SK-N-SH (cell line): ENCODE results near the gene TSHR. TPM values are rescaled to one million over a fixed set of nuclear protein-coding genes. Genes with fewer than 3 reads are reported as not detected.

Experiments used
- CTCF ChIA-PET: fragments of 300-600, 350-600 bp; formaldehyde crosslinking; extraction: SDS; loops from one replicate; lab custom pipeline; 2021; lab: Yijun Ruan, JAX
- POLR2A ChIA-PET: fragments of 350-600 bp; sonication (Branson Sonifier 250); formaldehyde crosslinking; extraction: SDS; loops from one replicate; lab custom pipeline; 2020; ENCODE audit warnings: antibody characterized with exemption, inconsistent platforms; lab: Yijun Ruan, JAX
- DNase-seq: peaks from one replicate; pipeline ENCODE4 v3.0.0; 2012
- H2AFZ ChIP-seq: fragments of 200-600 bp; sonication (generic); 2 replicates; pipeline ENCODE4 v1.8.1; 2016; ENCODE audit warnings: antibody characterized with exemption, mild to moderate bottlenecking, low read depth
- H3F3A ChIP-seq: fragments of 200-600 bp; sonication (generic); replicated peaks from 2 replicates; pipeline ENCODE3; 2016; ENCODE audit warnings: antibody characterized with exemption, mild to moderate bottlenecking; ENCODE audit not compliant: insufficient read depth
- H3K27ac ChIP-seq, 2 experiments: fragments of 200-500 bp in 1 of 2; fragments of 200-600 bp in 1 of 2; sonication (Bioruptor generic) in 1 of 2; sonication (generic), shearing (Covaris generic) in 1 of 2; 2 replicates each; pipeline versions ENCODE4 v1.5.1 to v1.6.1; 2014 to 2016; ENCODE audit warnings: low read depth in 2 of 2, inconsistent platforms in 1 of 2, low read length in 1 of 2, mild to moderate bottlenecking in 1 of 2, mixed read lengths in 1 of 2
- H3K27me3 ChIP-seq: fragments of 200-600 bp; sonication (generic), shearing (Covaris generic); 2 replicates; pipeline ENCODE4 v1.6.1; 2016; ENCODE audit warnings: mixed run types; ENCODE audit not compliant: insufficient read depth
- H3K36me3 ChIP-seq, 2 experiments: fragments of 200-500 bp in 1 of 2; fragments of 200-600 bp in 1 of 2; sonication (Bioruptor generic) in 1 of 2; sonication (generic) in 1 of 2; replicated peaks in 1 of 2; 2 replicates each; pipeline versions ENCODE3 to v1.5.1; 2014 to 2016; ENCODE audit warnings: low read length in 1 of 2, mild to moderate bottlenecking in 1 of 2; ENCODE audit not compliant: insufficient read depth in 2 of 2, control insufficient read depth in 1 of 2
- H3K4me1 ChIP-seq, 2 experiments: fragments of 200-500 bp in 1 of 2; fragments of 200-600 bp in 1 of 2; sonication (Bioruptor generic) in 1 of 2; sonication (generic), shearing (Covaris generic) in 1 of 2; 2 replicates each; pipeline versions ENCODE4 v1.5.1 to v1.6.1; 2014 to 2016; ENCODE audit warnings: low read depth in 1 of 2, low read length in 1 of 2, mixed run types in 1 of 2; ENCODE audit not compliant: insufficient read depth in 2 of 2, control insufficient read depth in 1 of 2
- H3K4me2 ChIP-seq: fragments of 200-600 bp; sonication (generic), shearing (Covaris generic); 2 replicates; pipeline ENCODE4 v1.6.1; 2017; ENCODE audit warnings: mixed run types
- H3K4me3 ChIP-seq, 2 experiments: fragments of 200-500 bp in 1 of 2; fragments of 200-600 bp in 1 of 2; sonication (Bioruptor generic) in 1 of 2; sonication (generic), shearing (Covaris generic) in 1 of 2; 2 replicates each; pipeline versions ENCODE4 v1.5.1 to v1.8.1; 2014 to 2016; ENCODE audit warnings: low read depth in 2 of 2, inconsistent platforms in 1 of 2, low read length in 1 of 2, mild to moderate bottlenecking in 1 of 2, mixed read lengths in 1 of 2, moderate library complexity in 1 of 2
- H3K79me2 ChIP-seq: fragments of 200-600 bp; sonication (generic); 2 replicates; pipeline ENCODE4 v1.8.1; 2017; ENCODE audit warnings: mild to moderate bottlenecking; ENCODE audit not compliant: insufficient read depth
- H3K9ac ChIP-seq: fragments of 200-600 bp; sonication (generic); 2 replicates; pipeline ENCODE4 v1.6.1; 2017; ENCODE audit warnings: mixed run types
- H3K9me2 ChIP-seq: fragments of 200-600 bp; sonication (generic); 2 replicates; pipeline ENCODE4 v1.6.1; 2017; ENCODE audit warnings: mixed run types
- H3K9me3 ChIP-seq: fragments of 200-600 bp; sonication (generic); 2 replicates; pipeline ENCODE4 v1.6.1; 2017; ENCODE audit warnings: mixed run types, mild to moderate bottlenecking, moderate library complexity
- H4K20me1 ChIP-seq: fragments of 200-600 bp; sonication (generic); 2 replicates; pipeline ENCODE4 v1.6.1; 2017; ENCODE audit warnings: mild to moderate bottlenecking, mixed run types; ENCODE audit not compliant: insufficient read depth
- CHD2 ChIP-seq: fragments of 150-350 bp; IDR thresholded peaks from 2 replicates; pipeline ENCODE4 v1.6.1; 2018; ENCODE audit warnings: low read length; ENCODE audit not compliant: partially characterized antibody
- ELF1 ChIP-seq: IDR thresholded peaks from 2 replicates; pipeline ENCODE4 v1.4.0; 2012
- EZH2phosphoT487 ChIP-seq: fragments of 200-600 bp; sonication (generic); IDR thresholded peaks from 2 replicates; pipeline ENCODE4 v1.6.1; 2017; ENCODE audit warnings: low read depth, mixed run types, mild to moderate bottlenecking, antibody characterized with exemption, moderate library complexity, borderline replicate concordance
- FOXM1 ChIP-seq: IDR thresholded peaks from 2 replicates; pipeline ENCODE4 v1.4.0; 2012; ENCODE audit warnings: low read depth, mild to moderate bottlenecking
- JUND ChIP-seq: IDR thresholded peaks from 2 replicates; pipeline ENCODE4 v1.4.0; 2012
- MAX ChIP-seq: IDR thresholded peaks from 2 replicates; pipeline ENCODE4 v1.4.0; 2012; ENCODE audit warnings: low read depth
- MEF2A ChIP-seq: IDR thresholded peaks from 2 replicates; pipeline ENCODE4 v1.4.0; 2012; ENCODE audit warnings: low read depth, borderline replicate concordance
- NFIC ChIP-seq: IDR thresholded peaks from 2 replicates; pipeline ENCODE4 v1.4.0; 2012; ENCODE audit warnings: borderline replicate concordance
- NRF1 ChIP-seq: IDR thresholded peaks from 2 replicates; pipeline ENCODE4 v1.6.1; 2012; ENCODE audit warnings: low read depth, mild to moderate bottlenecking, low read length
- PBX3 ChIP-seq: IDR thresholded peaks from 2 replicates; pipeline ENCODE4; 2012
- RCOR1 ChIP-seq: fragments of 150-350 bp; IDR thresholded peaks from 2 replicates; pipeline ENCODE4 v1.6.1; 2017; ENCODE audit warnings: antibody characterized with exemption, low read length
- REST ChIP-seq: IDR thresholded peaks from 2 replicates; pipeline ENCODE4 v1.6.1; 2012; ENCODE audit warnings: mild to moderate bottlenecking, low read depth, low read length, moderate library complexity
- RFX5 ChIP-seq: IDR thresholded peaks from 2 replicates; pipeline ENCODE4 v1.6.1; 2012; ENCODE audit warnings: mild to moderate bottlenecking, improper control_type of control experiment, low read length
- RXRA ChIP-seq: IDR thresholded peaks from 2 replicates; pipeline ENCODE4 v1.4.0; 2012; ENCODE audit warnings: low read depth, mild to moderate bottlenecking, borderline replicate concordance
- TEAD4 ChIP-seq: IDR thresholded peaks from 2 replicates; pipeline ENCODE4 v1.4.0; 2012; ENCODE audit warnings: mild to moderate bottlenecking, borderline replicate concordance; ENCODE audit not compliant: insufficient read depth
- WGBS: methylation state at CpG from one replicate; pipeline ENCODE4 v1.1.6; 2017; ENCODE audit warnings: low lambda C conversion rate; 5-methylcytosine and 5-hydroxymethylcytosine counted together
- polyA plus RNA-seq, 3 experiments: library from polyadenylated mRNA; depleted of rRNA; stranded (reverse); fragments of >200 nt; gene quantifications; 2 replicates each; pipeline ENCODE4 v1.2.3, GENCODE V29; 2012

TSHR gene
- polyA plus RNA-seq, 1 of the 3 experiments (the other 2 are of a cell fraction), result not detected

- H3K4me2 ChIP-seq, result no peak overlapping the region
- H3K9me3 ChIP-seq, result no peaks in the 10 kb centered on the region
- no peak overlapping the region for H3K27ac ChIP-seq
- 42% methylated on average over 3 of the region's 3 CpGs for WGBS
- no peaks in the 10 kb centered on the region for H3K36me3 ChIP-seq
- H3F3A ChIP-seq, result no peaks in the 10 kb centered on the region
- no peak for DNase-seq
- no peaks in the 10 kb centered on the region for H3K79me2 ChIP-seq
- H3K9me2 ChIP-seq, result no peaks in the 10 kb centered on the region
- peaks cover 0 to 2% of the 10 kb centered on the region in 2 experiments; a peak in 1 of 4 replicates for H3K4me1 ChIP-seq
- CTCF ChIA-PET, result no interaction called here
- H2AFZ ChIP-seq, result no peak overlapping the region
- H3K9ac ChIP-seq, result no peak overlapping the region
- peaks cover 25% of the 10 kb centered on the region for H3K27me3 ChIP-seq
- H3K4me3 ChIP-seq, result no peak overlapping the region
- H4K20me1 ChIP-seq, result no peaks in the 10 kb centered on the region
- POLR2A ChIA-PET, result no interaction called here
- TF ChIP-seq EZH2phosphoT487 (no peak), NFIC (no peak), MEF2A (no peak), FOXM1 (no peak), RCOR1 (no peak), REST (no peak), PBX3 (no peak), MAX (no peak)
These were observed 3.5 kb downstream of the TSHR start for GRCh38 chr14:80958939-80959338.

- Histone ChIP-seq H3K79me2 (no peaks in the 10 kb centered on the region), H3K4me2 (peak overlapping the region; percentile 45; the same call in 1 of the 2 replicates), H3K27me3 (peaks cover 25% of the 10 kb centered on the region), H3F3A (no peaks in the 10 kb centered on the region), H3K4me3 (no peak overlapping the region), H3K9me2 (no peaks in the 10 kb centered on the region), H2AFZ (0 out of 2 replicates have a peak overlapping the region, but pooled peaks have one; percentile 29)
- CTCF ChIA-PET, result interaction anchor here (0.7 kb wide), 1 partner anchor 28 kb away, joined by 3 read pairs; no protein-coding TSS in a partner anchor
- POLR2A ChIA-PET, result no interaction called here
- 34% methylated on average over 4 of the region's 4 CpGs for WGBS
- DNase-seq, result no peak
- TF ChIP-seq MAX (no peak), NRF1 (no peak), FOXM1 (no peak), JUND (no peak), RCOR1 (no peak), ELF1 (no peak), PBX3 (no peak), CHD2 (no peak), EZH2phosphoT487 (no peak), RXRA (no peak), TEAD4 (no peak), MEF2A (no peak), RFX5 (no peak)
- TF ChIP-seq, all 33 proteins: peak for 0
- Histone ChIP-seq H3K27ac (no peak overlapping the region), H3K9ac (no peak overlapping the region), H3K36me3 (no peaks in the 10 kb centered on the region), H3K4me1 (peaks cover 0 to 2% of the 10 kb centered on the region in 2 experiments; a peak in 1 of 4 replicates), H3K9me3 (no peaks in the 10 kb centered on the region), H4K20me1 (no peaks in the 10 kb centered on the region)
These were observed 4.1 kb downstream of the TSHR start for GRCh38 chr14:80959496-80959895.
